GM12878 (cell line): ENCODE data around the gene DHX57. TPM values are rescaled to one million over a fixed set of nuclear protein-coding genes. Genes with fewer than 3 reads are reported as not detected.

ENCODE experiments used
- ATAC-seq: fragments of 200-7000 bp; cut with Tn5 transposase; 3 replicates; pipeline ENCODE4 v1.9.1; 2020; ENCODE audit warnings: mild to moderate bottlenecking, moderate library complexity
- BruUV-seq: library from RNA; stranded (reverse); fragments of 400-500 nt; replicated peaks from 2 replicates; lab custom pipeline; 2021; lab: Mats Ljungman, UMichigan
- CTCF ChIA-PET: fragments of 300-600 bp; sonication (Branson Sonifier 250); formaldehyde crosslinking; extraction: SDS; loops from one replicate; lab custom pipeline; 2021; ENCODE audit warnings: inconsistent platforms; lab: Yijun Ruan, JAX
- POLR2A ChIA-PET: fragments of 350-600 bp; formaldehyde crosslinking; extraction: SDS; loops from one replicate; lab custom pipeline; 2021; ENCODE audit warnings: inconsistent platforms; lab: Charles Lee
- RAD21 ChIA-PET: fragments of 300-600 bp; sonication (Branson Sonifier 250); formaldehyde crosslinking; loops from one replicate; lab custom pipeline; 2023; ENCODE audit warnings: antibody characterized with exemption; ENCODE audit not compliant: unreplicated experiment; lab: Charles Lee
- SMC1A ChIA-PET: fragments of 300-600 bp; sonication (Branson Sonifier 250); formaldehyde crosslinking; loops from one replicate; lab custom pipeline; 2023; ENCODE audit not compliant: unreplicated experiment, uncharacterized antibody; lab: Charles Lee
- DNase-seq: peaks from one replicate; pipeline ENCODE4 v3.0.0-alpha.2; 2011; ENCODE audit warnings: low read depth, low spot score
- FAIRE-seq: peaks from 3 replicates; lab custom pipeline; 2011; peaks lifted over from hg19 to GRCh38; lab: Jason Lieb, UNC
- H2AFZ ChIP-seq: 2 replicates; pipeline ENCODE4 v1.6.0; 2011; ENCODE audit warnings: low read depth, low read length, control low read depth; ENCODE audit not compliant: control insufficient read depth
- H3K27ac ChIP-seq: 2 replicates; pipeline ENCODE4 v1.5.1; 2011; ENCODE audit warnings: control low read depth; ENCODE audit not compliant: control insufficient read depth, insufficient read depth
- H3K27me3 ChIP-seq, 2 experiments: replicated peaks in 1 of 2; 2 replicates each; pipeline versions ENCODE4 v1.6.0 to v1.6.1; 2011; ENCODE audit warnings: low read length in 1 of 2; ENCODE audit not compliant: control insufficient read depth in 2 of 2, insufficient read depth in 2 of 2
- H3K36me3 ChIP-seq, 2 experiments: 2 replicates each; pipeline ENCODE4 v1.5.1; 2011; ENCODE audit warnings: low read length in 1 of 2; ENCODE audit not compliant: control insufficient read depth in 2 of 2, insufficient read depth in 2 of 2
- H3K4me1 ChIP-seq: 2 replicates; pipeline ENCODE4 v1.6.1; 2011; ENCODE audit warnings: mild to moderate bottlenecking, low read length, moderate library complexity, mixed read lengths; ENCODE audit not compliant: control insufficient read depth, insufficient read depth
- H3K4me2 ChIP-seq: 2 replicates; pipeline ENCODE4 v1.6.0; 2011; ENCODE audit warnings: control low read depth; ENCODE audit not compliant: control insufficient read depth, insufficient read depth
- H3K4me3 ChIP-seq: fragments of 200-600 bp; sonication (generic); 2 replicates; pipeline ENCODE4 v1.5.1; 2016
- H3K79me2 ChIP-seq: 2 replicates; pipeline ENCODE4 v1.6.0; 2011; ENCODE audit warnings: low read length; ENCODE audit not compliant: control insufficient read depth, insufficient read depth
- H3K9ac ChIP-seq: 2 replicates; pipeline ENCODE4 v1.8.0; 2011; ENCODE audit warnings: low read length, control low read depth, mixed read lengths; ENCODE audit not compliant: control insufficient read depth, insufficient read depth
- H3K9me3 ChIP-seq: replicated peaks from 3 replicates; pipeline ENCODE4 v1.5.1; 2011; ENCODE audit warnings: mild to moderate bottlenecking, low read length; ENCODE audit not compliant: control insufficient read depth, insufficient read depth
- H4K20me1 ChIP-seq: 2 replicates; pipeline ENCODE4 v1.6.0; 2011; ENCODE audit not compliant: control insufficient read depth, insufficient read depth
- ATF7 ChIP-seq: fragments of 450-650 bp; IDR thresholded peaks from 2 replicates; pipeline ENCODE4 v1.6.1; 2016; ENCODE audit warnings: low read depth, mild to moderate bottlenecking
- MEF2B ChIP-seq: fragments of 450-650 bp; IDR thresholded peaks from 2 replicates; pipeline ENCODE4 v1.6.1; 2018; ENCODE audit warnings: mild to moderate bottlenecking, moderate library complexity; ENCODE audit not compliant: partially characterized antibody, poor library complexity, severe bottlenecking
- PML ChIP-seq: IDR thresholded peaks from 2 replicates; pipeline ENCODE4 v1.6.1; 2012; ENCODE audit warnings: low read length, inconsistent platforms
- PRDM15 ChIP-seq: fragments of 450-650 bp; formaldehyde crosslinking; IDR thresholded peaks from 2 replicates; pipeline ENCODE4 v1.4.0; 2020; ENCODE audit warnings: mild to moderate bottlenecking, moderate library complexity
- RELB ChIP-seq: fragments of 450-650 bp; IDR thresholded peaks from 2 replicates; pipeline ENCODE4 v1.6.1; 2017; ENCODE audit warnings: low read depth, mild to moderate bottlenecking, moderate library complexity
- TCF12 ChIP-seq: IDR thresholded peaks from 2 replicates; pipeline ENCODE4 v1.6.1; 2011; ENCODE audit warnings: low read depth, mild to moderate bottlenecking, low read length
- ZBTB11 ChIP-seq: fragments of 450-650 bp; formaldehyde crosslinking; IDR thresholded peaks from 2 replicates; pipeline ENCODE4 v1.5.0; 2022; ENCODE audit warnings: mild to moderate bottlenecking, missing genetic modification characterization
- ZNF217 ChIP-seq: fragments of 450-650 bp; IDR thresholded peaks from 2 replicates; pipeline ENCODE4 v1.6.1; 2017; ENCODE audit warnings: antibody characterized with exemption, mild to moderate bottlenecking
- ZNF24 ChIP-seq: fragments of 450-650 bp; IDR thresholded peaks from 2 replicates; pipeline ENCODE4 v1.6.1; 2017; ENCODE audit warnings: antibody characterized with exemption, mild to moderate bottlenecking
- WGBS: methylation state at CpG from one replicate; pipeline ENCODE4 v1.1.6; 2016; ENCODE audit warnings: low lambda C conversion rate; ENCODE audit not compliant: insufficient replicate concordance, insufficient coverage; ENCODE audit errors: missing lambda C conversion rate; 5-methylcytosine and 5-hydroxymethylcytosine counted together
- in situ Hi-C: fragments of 300-500 bp; cut with MboI; formaldehyde crosslinking; loops from 9 replicates; pipeline ENCODE4 v1.14.3; 2018; ENCODE audit warnings: mixed read lengths
- intact Hi-C: fragments of 100-400 bp; cut with micrococcal nuclease; formaldehyde crosslinking; loops from one replicate; pipeline ENCODE4 v1.14.2; 2022; ENCODE audit not compliant: unreplicated experiment
- polyA plus RNA-seq, 11 experiments: library from polyadenylated mRNA; depleted of rRNA in 4 of 11; unstranded in 6 of 11; stranded (reverse) in 5 of 11; fragments of >200 nt; fragmentation: Nextera tagmentation in 4 of 11; fragmentation: Illumina TruSeq in 1 of 11; extraction: Ambion mirVana in 4 of 11; extraction: Trizol in 1 of 11; gene quantifications; 1 replicate in 1 of 11; 2 replicates in 10 of 11; pipeline versions ENCODE4 v1.2.1 to v1.2.3, GENCODE V29; 2011 to 2016; ENCODE audit warnings: inconsistent platforms in 2 of 11, missing spikeins in 2 of 11, low read depth in 1 of 11
- total RNA-seq, 4 experiments: library from RNA; depleted of rRNA in 3 of 4; stranded (reverse); fragments of >200 nt in 3 of 4; fragmentation: Illumina TruSeq in 1 of 4; extraction: Trizol in 1 of 4; gene quantifications; 2 replicates each; pipeline versions ENCODE4 v1.2.1 to v1.2.3, GENCODE V29; 2013 to 2021

The DHX57 gene
- total and polyA plus RNA-seq, 10 of the 15 experiments (the other 5 are each of a cell fraction or from before 2014, with no cell fraction given) = 6.5 to 18.0 (median 15.8) TPM

GRCh38 chr2:38887902-38888554 is 12.3 kb upstream of the DHX57 start (continued):
- TF ChIP-seq PRDM15 (CRISPR knock-in tag) = no peak
- no peak for TF ChIP-seq RELB
- TF ChIP-seq TCF12 = no peak
- TF ChIP-seq ATF7 = no peak

GRCh38 chr2:38887347-38887746 is 11.6 kb upstream of the DHX57 start:
- Histone ChIP-seq H3K4me2 (no peak overlapping the region), H3K9me3 (no peaks in the 10 kb centered on the region), H3K27me3 (no peaks in the 10 kb centered on the region), H4K20me1 (no peaks in the 10 kb centered on the region), H3K9ac (no peak overlapping the region), H3K79me2 (no peaks in the 10 kb centered on the region), H3K4me1 (no peaks in the 10 kb centered on the region), H3K36me3 (no peaks in the 10 kb centered on the region), H3K27ac (no peak overlapping the region), H3K4me3 (no peak overlapping the region), H2AFZ (no peak overlapping the region)
- CTCF ChIA-PET = no interaction called here
- BruUV-seq = no TSS peak
- POLR2A ChIA-PET = no interaction called here
- DNase-seq (no peak), FAIRE-seq (no peak), ATAC-seq (no peak)
- 62% methylated on average over 4 of the region's 4 CpGs for WGBS
- SMC1A ChIA-PET = no interaction called here
- intact Hi-C loops = no loop called here
- in situ Hi-C loops = no loop called here
- RAD21 ChIA-PET = no interaction called here
- TF ChIP-seq PRDM15 (CRISPR knock-in tag) = no peak
- no peak for TF ChIP-seq ZBTB11 (CRISPR knock-in tag)
- no peak for TF ChIP-seq PML
- no peak for TF ChIP-seq MEF2B
- TF ChIP-seq ZNF217 = no peak
- TF ChIP-seq ZNF24 = no peak
